ENCODE measurements around the gene CHEK1.

- TF ChIP-seq CTCF (IDR thresholded peaks at IDR 0.05), result no peak
- no peak for TF ChIP-seq POLR2AphosphoS5 (IDR thresholded peaks at IDR 0.05; ENCODE audit: low read depth, low read length)
- no peak for TF ChIP-seq SIN3A (IDR thresholded peaks at IDR 0.05; ENCODE audit: borderline replicate concordance, insufficient read depth, low read depth, low read length)
- TF ChIP-seq TCF7L2 (IDR thresholded peaks at IDR 0.05; ENCODE audit: low read depth, low read length), result no peak
- TF ChIP-seq REST (IDR thresholded peaks at IDR 0.05; ENCODE audit: insufficient read depth in 1 of 2, low read depth in 2 of 2, low read length in 1 of 2), result no peak
Observed at GRCh38 chr11:125645871-125646270, 20.9 kb downstream of the CHEK1 start.

All from Panc1 (cell line).